ENCODE data around the gene RINL. TPM values are rescaled to one million over a fixed set of nuclear protein-coding genes. Genes with fewer than 3 reads are reported as not detected.

The RINL gene
- total RNA-seq, 1 experiment from 2014 or later = 14.5 TPM

- TF ChIP-seq JUN (CRISPR knock-in tag; IDR thresholded peaks at IDR 0.05) (no peak), AR (CRISPR knock-in tag; IDR thresholded peaks at IDR 0.05) (no peak), ZBTB21 (CRISPR knock-in tag; IDR thresholded peaks at IDR 0.05; ENCODE audit: borderline replicate concordance) (peak; percentile 65; the same call in 1 of the 2 replicates), MXD4 (CRISPR knock-in tag; IDR thresholded peaks at IDR 0.05; ENCODE audit: borderline replicate concordance) (no peak), ZNF138 (CRISPR knock-in tag; conservative IDR thresholded peaks at IDR 0.05) (peak; percentile 92; the same call in 1 of the 2 replicates), NR3C1 (CRISPR knock-in tag; conservative IDR thresholded peaks at IDR 0.05; ENCODE audit: low read depth) (no peak), FOXJ3 (CRISPR knock-in tag; IDR thresholded peaks at IDR 0.05; ENCODE audit: borderline replicate concordance) (no peak), ZNF281 (CRISPR knock-in tag; IDR thresholded peaks at IDR 0.05) (no peak), ERG (CRISPR knock-in tag; IDR thresholded peaks at IDR 0.05) (no peak), HMGXB4 (CRISPR knock-in tag; IDR thresholded peaks at IDR 0.05) (peak; percentile 66; the same call in 1 of the 2 replicates), GTF2I (CRISPR knock-in tag; conservative IDR thresholded peaks at IDR 0.05) (no peak)
These were observed 8.1 kb downstream of the RINL start (continued) for GRCh38 chr19:38869836-38870607.

- Mint-ChIP-seq H3K27ac (no peak overlapping the region), H3K4me3 (peak overlapping the region; percentile 79), H3K27me3 (ENCODE audit: low read depth) (peaks cover 21% of the 10 kb centered on the region), H3K36me3 (no peaks in the 10 kb centered on the region), H3K4me1 (peaks cover 7% of the 10 kb centered on the region), H3K9me3 (no peaks in the 10 kb centered on the region)
- peak; percentile 39 for DNase-seq (ENCODE audit: low spot score)
- ChIA-PET POLR2A (interaction anchor here (0.6 to 1.6 kb wide), 4 partner anchors 20 to 251 kb away, joined by 3 to 7 read pairs (median 4); partner anchors contain the start of genes EIF3K, HNRNPL, NFKBIB and SIRT2), CTCF (interaction anchor here (0.6 to 2.9 kb wide), 21 partner anchors 8 to 644 kb away, joined by 3 to 17 read pairs (median 5); partner anchors contain the start of genes CCER2, ECH1, FAM98C and FBXO17)
- ATAC-seq = peak; percentile 8
- peak; percentile 81 for TF ChIP-seq USF1 (CRISPR knock-in tag; IDR thresholded peaks at IDR 0.05)
- TF ChIP-seq SMAD4 (CRISPR knock-in tag; IDR thresholded peaks at IDR 0.05) = 0 out of 2 replicates have a peak, but pooled peaks have one; percentile 51
- no peak for TF ChIP-seq ATF3 (CRISPR knock-in tag; conservative IDR thresholded peaks at IDR 0.05)
- no peak for TF ChIP-seq CBFB (CRISPR knock-in tag; IDR thresholded peaks at IDR 0.05; ENCODE audit: low read depth)
- TF ChIP-seq HMGA2 (CRISPR knock-in tag; IDR thresholded peaks at IDR 0.05) = no peak
- TF ChIP-seq ZNF232 (CRISPR knock-in tag; IDR thresholded peaks at IDR 0.05) = no peak
- TF ChIP-seq IRF1 (CRISPR knock-in tag; IDR thresholded peaks at IDR 0.05) = no peak; the same call in 1 of the 2 replicates
- TF ChIP-seq AR (CRISPR knock-in tag; IDR thresholded peaks at IDR 0.05) = no peak
- no peak for TF ChIP-seq MLX (CRISPR knock-in tag; IDR thresholded peaks at IDR 0.05)
These were observed 8.8 kb downstream of the RINL start for GRCh38 chr19:38869160-38869835.

All from WTC11 (cell line).